ENCODE results near the gene CD44. TPM values are rescaled to one million over a fixed set of nuclear protein-coding genes. Genes with fewer than 3 reads are reported as not detected.

The CD44 gene
- total and polyA plus RNA-seq, 10 of the 15 experiments (the other 5 are each of a cell fraction or from before 2014, with no cell fraction given) = 57.1 to 293 (median 120) TPM

DNA sequence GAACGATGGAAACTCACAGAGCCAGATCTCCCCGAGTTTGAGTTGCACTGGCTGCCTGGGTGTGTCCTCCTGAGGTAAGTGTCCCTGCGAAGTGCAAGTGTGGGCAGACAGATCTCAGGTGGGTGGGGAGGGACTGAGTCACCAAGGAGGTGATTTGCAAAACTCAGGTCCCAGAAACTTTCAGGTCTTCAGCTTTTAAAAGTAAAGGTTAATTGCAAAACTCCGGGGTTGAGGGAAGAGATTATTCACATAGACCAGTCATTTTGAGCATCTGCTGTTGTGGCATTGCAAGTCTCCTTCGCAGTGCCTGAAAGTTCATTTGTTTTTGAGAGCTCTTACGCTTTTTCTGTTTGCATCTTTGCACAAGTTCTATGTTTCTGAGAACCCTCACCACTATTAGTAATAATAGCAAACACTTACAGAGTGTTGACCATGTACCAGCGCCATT lies 7.1 kb downstream of the CD44 start (continued):
- TF ChIP-seq ZNF687 (IDR thresholded peaks at IDR 0.05) (no peak), BRCA1 (IDR thresholded peaks at IDR 0.05; ENCODE audit: low read depth, low read length) (no peak), CREM (IDR thresholded peaks at IDR 0.05; ENCODE audit: low read depth) (peak; percentile 63; the same call in 1 of the 2 replicates), NR2F1 (conservative IDR thresholded peaks at IDR 0.05) (peak; percentile 18; the same call in 1 of the 2 replicates), PML (IDR thresholded peaks at IDR 0.05; ENCODE audit: low read length) (no peak), ZSCAN29 (IDR thresholded peaks at IDR 0.05) (no peak), FOS (IDR thresholded peaks at IDR 0.05; ENCODE audit: borderline replicate concordance, extremely low read depth, insufficient read length) (no peak), ESRRA (IDR thresholded peaks at IDR 0.05; ENCODE audit: low read length) (no peak), PAX5 (IDR thresholded peaks at IDR 0.05; ENCODE audit: borderline replicate concordance, low read depth, low read length) (peak; percentile 17; the same call in 1 of the 2 replicates), HDAC6 (IDR thresholded peaks at IDR 0.05; ENCODE audit: unreplicated experiment) (no peak), SKIL (IDR thresholded peaks at IDR 0.05; ENCODE audit: low read depth, poor library complexity, severe bottlenecking) (peak; percentile 49), RCOR1 (conservative IDR thresholded peaks at IDR 0.05; ENCODE audit: low read depth, low read length) (0 out of 2 replicates have a peak, but pooled peaks have one; percentile 75), SIX5 (IDR thresholded peaks at IDR 0.05; ENCODE audit: low read depth, low read length, severe bottlenecking) (no peak)

Measured in GM12878 (cell line).